ENCODE results near the gene PABPN1.
"Not testable (repeated sequence)": the region's sequence is repeated elsewhere in the genome, so short reads cannot be mapped to it uniquely, and the experiment has no call there.

PABPN1 gene

GRCh38 chr14:23320584-23321571 is at the start of gene PABPN1:
Gene PABPN1 (plus strand): TSS chr14:23321457. CDS start chr14:23321470, 13 bp downstream.
- DNase-seq = peak; percentile 100

- no peak for DNase-seq
These were observed 45.8 kb upstream of the PABPN1 start for GRCh38 chr14:23275412-23275811.

DNA sequence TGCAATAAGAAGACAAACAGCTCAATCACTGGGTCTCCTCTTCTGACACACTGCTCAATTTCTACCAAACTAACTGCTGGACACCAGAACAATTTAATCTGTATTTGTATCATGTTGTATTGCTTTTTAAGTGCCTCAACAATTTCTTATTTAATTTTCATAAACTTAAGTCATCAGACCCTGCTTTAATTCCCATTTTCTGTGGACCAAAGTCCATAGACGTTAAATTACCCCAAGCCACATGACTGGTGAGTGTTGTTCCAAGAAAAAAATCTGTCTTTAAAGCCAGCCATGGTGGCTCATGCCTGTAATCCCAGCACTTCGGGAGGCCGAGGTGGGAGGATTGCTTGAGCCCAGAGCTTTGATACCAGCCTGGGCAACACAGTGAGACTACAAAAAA is 44.1 kb upstream of the PABPN1 start:
- DNase-seq = no peak

GRCh38 chr14:23277928-23278327 is 43.3 kb upstream of the PABPN1 start:
- not testable (repeated sequence) for DNase-seq

DNA sequence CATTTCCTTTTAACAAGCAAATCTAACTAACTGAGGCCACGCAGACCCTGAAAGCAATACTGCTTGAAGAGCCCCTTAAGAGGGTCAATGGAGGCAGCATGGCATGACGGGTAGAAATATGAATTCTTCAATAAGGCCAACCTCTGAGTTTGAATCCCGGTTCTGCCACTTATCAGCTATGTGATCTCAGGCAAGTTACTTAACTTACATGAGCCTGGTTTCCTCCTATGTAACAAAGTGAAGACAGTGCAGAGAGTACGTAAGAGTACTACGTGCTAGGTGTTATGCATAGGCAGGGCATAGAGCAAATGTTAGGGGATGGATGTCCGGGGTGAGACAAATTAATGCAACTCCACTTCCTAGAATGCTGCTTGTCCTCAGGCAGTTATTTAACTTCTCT is 40.0 kb upstream of the PABPN1 start:
- DNase-seq = no peak

GRCh38 chr14:23284654-23285529 is 36.4 kb upstream of the PABPN1 start:
- DNase-seq = no peak

- no peak for DNase-seq
These were observed 35.7 kb upstream of the PABPN1 start for GRCh38 chr14:23285530-23286019.

- peak; percentile 96 for DNase-seq
These were observed 35.0 kb upstream of the PABPN1 start, which contains the start of gene HOMEZ for GRCh38 chr14:23286020-23286901. Gene HOMEZ (minus strand): TSS chr14:23286132. CDS start chr14:23285952, 180 bp downstream.

DNA sequence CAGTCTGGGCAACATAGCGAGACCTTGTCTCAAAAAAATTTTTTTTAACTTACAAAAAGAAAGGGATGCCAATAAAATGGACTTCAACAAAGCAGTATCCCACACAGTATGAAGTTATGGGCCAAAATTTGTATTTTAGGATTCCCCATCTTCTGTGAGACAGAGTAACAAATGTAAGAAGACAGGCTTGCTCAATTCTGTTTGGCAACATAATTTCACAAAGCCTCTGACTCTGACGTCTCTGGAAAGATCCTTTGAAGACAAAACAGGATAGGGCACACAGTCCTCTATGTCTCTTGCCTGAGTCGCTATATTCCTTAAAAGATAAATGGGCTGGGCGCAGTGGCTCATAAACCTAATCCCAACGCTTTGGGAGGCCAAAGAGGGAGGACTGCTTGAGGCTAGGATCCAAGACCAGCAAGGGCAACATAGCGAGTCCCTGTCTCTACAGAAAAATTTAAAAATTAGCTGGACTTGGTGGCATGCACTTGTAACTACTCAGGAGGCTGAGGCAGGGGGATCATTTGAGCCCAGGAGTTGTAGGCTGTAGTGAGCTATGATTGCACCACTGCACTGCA is 34.3 kb upstream of the PABPN1 start:
- DNase-seq = no peak

DNA sequence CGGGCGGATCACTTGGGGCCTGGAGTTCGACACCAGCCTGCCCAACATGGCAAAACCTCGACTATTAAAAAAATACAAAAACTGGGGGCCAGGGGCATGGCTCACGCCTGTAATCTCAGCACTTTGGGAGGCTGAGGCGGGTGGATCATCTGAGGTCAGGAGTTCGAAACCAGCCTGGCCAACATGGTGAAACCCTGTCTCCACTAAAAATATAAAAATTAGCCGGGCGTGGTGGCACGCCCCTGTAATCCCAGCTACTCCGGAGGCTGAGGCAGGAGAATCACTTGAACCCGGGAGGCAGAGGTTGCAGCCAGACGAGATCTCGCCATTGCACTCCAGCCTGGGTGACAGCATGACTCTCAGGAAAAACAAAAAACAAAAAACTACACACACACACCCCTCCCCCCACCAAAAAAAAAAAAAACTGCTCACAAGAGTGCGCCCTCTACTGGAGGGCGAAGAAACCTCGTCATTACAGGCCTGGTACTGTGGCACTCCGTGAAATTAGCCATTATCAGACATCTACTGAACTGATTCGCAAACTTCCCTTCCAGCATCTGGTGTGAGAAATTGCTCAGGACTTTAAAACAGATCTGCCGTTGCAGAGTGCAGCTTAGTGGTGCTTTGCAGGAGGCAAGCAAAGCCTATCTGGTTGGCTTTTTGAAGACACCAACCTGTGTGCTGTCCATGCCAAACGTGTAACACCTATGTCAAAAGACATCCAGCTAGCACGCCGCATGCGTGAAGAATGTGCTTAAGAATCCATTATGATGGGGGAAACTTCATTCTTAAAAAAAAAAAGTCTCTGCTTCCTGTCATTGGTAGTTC is 26.3 kb upstream of the PABPN1 start:
- peak; percentile 54 for DNase-seq

DNA sequence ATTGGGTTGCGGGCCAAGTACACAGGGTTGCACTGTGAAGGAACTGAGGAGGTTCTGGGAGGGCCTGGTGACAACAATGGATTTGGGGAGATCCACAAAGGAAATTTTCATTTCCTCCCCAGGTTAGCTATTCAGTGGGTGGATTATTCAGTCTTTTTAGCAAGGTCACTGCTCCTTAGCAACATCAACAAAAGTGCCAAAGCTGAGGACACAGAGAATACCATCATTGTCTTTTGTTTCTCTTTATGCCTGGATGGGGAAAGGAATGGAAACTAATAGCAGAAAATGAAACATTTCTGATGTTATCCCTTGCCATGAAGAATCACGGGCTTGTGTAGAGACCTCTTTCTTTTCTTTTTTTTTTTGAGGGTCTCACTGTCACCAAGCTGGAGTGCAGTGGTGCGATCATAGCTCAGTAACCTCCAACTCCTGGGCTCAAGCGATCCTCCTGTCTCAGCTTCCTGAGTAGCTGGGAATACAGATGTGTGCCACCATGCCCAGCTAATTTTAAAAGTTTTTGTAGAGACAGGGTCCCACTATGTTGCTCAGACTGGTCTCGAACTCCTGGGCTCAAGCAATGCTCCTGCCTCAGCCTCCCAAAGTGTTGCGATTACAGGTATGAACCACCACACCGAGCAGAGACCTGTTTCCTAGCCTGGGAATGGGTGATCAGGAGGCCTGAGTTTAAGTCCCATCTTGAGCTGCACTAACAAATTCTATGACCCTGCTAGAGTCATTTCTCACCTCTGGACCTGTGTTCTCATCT is 25.1 kb upstream of the PABPN1 start:
- no peak for DNase-seq

- no peak for DNase-seq
These were observed 24.2 kb upstream of the PABPN1 start for GRCh38 chr14:23297096-23297495.

DNA sequence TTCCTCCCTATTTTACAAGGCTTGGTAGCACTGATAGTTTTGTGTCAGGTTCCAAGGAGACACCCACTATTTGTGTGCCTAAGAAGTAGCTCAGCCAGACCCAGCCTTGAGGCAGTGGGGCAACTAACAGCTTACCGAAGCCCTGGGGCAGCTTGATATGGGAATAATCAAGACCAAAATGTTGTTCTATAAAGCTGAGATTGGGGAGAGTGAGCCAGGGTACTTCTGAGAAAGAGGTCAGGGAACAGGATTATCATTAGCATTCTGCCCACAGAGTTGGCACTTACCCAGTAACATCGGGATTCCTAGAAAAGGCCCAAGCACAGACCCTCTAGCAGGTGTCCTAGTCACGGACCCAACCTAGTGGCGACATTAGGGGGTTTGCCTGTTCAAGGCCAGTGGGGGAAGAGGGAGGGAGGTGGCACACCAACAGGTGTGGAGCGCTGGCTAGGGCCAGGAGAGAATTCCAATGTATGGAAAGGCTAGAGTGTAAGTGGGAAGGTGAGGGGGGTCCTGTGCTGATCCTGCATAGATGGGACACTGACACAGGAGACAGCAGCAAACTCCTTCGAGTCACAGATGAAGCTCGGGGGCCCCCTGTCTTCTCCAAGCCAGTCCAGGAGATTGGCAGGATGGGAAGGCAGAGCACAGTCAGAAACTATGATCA is 23.5 kb upstream of the PABPN1 start:
- DNase-seq = no peak

- peak; percentile 23 for DNase-seq
These were observed 21.9 kb upstream of the PABPN1 start for GRCh38 chr14:23299211-23299957.

DNA sequence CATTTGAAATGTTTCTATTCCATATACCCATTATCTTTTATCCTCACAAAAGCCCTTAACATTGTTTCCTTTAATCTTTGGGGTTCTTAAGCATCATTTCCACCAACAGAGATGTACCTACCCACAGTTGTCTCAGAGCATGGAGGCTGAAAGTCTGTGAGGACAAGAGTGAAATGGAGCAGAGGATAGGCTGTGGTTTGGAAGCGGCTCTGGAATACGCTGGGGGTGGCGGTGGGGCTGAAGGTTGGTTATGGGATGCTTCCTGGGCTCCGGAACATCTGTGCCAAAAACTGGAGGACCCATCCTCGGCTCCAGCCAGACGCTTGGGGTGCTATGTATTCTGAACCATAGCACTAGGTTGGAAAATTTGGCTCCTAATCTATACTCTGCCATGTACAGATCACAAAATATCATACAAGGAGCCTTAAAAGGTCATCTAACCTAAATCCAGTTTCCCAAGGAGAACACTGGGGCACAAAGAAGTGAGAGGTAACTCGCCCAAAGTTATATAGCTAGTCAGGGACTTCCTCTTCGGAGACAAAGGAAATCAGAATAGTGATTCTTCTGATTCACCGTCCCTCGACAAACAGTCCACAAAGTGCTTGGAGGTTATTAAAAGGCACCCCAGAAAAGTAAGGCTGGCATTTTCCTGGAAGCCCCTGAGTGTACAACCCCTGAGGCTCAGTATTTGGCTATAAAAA is 21.1 kb upstream of the PABPN1 start:
- DNase-seq = no peak

DNA sequence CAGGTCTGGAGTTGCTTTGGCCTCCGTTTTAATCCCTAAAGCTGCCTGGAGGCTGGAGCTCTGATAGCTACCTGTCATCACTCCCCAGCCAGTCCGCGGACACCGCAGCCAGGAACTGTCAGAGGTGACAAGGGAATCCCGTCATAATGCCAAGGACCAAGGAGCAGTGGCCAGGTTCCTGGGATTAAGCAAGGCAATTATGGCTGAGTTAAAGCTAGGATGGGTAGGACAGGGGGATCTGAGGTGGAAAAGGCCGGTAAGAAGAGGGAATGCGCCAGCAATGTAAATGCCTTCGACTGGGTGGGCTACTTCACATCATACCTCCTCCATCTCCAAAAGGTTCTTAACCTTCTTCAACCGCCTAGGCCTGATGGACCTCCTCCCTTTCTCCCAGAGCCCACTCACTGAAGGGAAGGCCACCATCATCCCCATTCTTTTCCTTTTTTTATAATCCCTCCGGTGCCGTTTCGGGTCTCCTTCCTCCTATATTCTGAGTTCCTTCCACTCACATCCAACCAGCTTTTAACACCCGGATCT is 20.5 kb upstream of the PABPN1 start:
- DNase-seq = no peak

GRCh38 chr14:23301288-23301968 is 19.8 kb upstream of the PABPN1 start:
- DNase-seq = peak; percentile 98

All from CD4-positive, alpha-beta T cell treated with Interferon gamma for 1 hour (primary cell).